ENCODE measurements around the gene DUSP11. TPM values are rescaled to one million over a fixed set of nuclear protein-coding genes. Genes with fewer than 3 reads are reported as not detected.

DUSP11 gene
- 39.0 to 43.0 TPM (median 40.4 TPM) in 5 replicates for total RNA-seq (2022; extraction: Qiagen RNA extraction; ENCODE audit: low read depth)

DNA sequence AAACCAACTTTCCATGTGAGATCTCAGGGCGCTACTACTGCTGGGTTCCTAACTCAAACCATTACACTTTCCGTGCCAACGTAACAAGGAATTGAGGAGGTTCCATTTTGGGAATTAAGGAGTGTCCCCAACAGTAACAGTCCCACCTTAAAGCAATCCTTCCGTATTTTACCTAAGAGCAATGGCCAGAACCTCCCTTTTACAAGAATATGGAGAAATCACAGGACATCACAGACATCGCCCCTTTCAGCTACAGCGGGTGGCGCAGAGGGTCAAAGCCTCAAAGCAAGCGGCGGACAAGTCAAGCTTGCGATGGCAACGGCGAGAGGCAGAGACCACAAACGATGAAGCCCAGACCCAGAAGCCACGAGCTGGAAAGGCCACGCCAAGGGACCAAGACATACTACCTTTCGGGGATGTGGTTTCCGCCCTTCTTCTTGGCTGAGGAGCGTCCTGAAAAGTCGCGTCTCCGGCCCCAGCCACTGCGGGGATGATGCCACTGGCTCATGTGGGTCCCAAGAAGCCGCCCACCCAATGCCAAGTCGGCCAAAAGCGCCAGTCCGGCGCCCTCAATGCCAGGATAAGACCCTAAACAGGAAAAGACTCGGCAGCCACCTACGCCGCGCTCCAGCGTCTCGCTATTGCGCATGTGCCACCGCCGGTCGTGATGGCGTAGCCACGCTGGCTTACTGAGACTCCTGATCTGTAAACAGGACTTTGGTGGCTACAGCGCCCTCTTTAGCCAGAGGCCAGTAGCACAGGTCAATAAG, at the start of gene DUSP11:
DUSP11 (minus strand) TSS at position 637 of the 770 bp plus-strand sequence; CDS start at position 508, 129 bp downstream.

DNA sequence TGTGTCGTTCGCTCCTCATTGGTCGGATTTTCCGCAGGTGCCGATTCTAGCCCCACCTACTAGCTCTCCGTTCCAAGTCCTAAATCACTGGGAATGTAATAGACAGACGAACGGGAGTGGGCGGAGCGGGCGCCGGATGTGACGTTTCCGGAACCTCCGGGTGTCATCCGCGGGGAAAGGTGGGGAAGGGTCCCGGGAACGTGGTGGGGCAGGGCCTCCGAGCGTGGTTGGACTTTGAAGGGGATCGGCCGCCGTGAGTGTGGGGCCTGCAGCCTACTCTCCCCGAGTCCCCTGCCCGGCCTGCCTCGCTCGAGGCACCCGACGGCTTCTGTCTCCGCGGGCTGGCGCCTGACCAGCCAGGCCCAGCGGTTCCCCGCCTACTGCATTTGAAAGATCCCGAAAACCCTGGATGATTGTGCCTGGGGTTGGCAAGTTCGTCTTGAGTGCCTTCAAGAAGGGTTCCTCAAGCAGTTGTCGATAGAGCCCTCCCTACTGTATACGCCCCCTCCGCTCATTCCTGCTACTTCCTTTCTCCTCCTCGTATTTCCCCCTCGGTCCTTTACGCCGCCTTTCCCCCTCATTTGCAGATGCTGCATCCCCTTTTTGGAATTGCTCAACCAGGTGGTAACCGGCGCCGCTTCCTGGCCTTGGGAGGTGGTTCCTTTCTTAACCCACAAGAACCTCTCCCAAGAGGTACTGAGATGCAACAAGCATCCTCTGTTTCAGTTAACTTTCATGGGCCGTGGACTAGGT, 49.1 kb upstream of the DUSP11 start, which contains the start of gene STAMBP:
STAMBP (plus strand) TSS at position 144 of the 753 bp plus-strand sequence. CDS start 1,896 bp downstream, outside the sequence.

DNA sequence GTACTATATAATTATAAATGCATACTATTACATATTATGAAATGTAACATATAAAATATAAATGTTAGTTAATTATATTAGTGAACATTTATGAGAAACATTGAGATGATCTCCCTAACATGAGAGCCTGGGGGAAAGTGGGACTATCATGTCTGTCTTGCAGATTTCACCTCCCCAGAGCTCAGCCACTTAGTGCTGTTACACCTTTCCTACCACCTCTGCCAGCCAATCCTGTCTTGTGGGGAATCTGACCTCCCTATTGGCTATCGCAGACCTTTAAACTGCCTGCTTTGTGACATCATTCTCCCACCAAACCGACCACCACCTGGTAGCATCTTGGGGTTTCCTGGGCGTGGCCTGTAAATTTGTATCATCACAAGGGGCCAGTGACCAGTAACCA, 4.0 kb upstream of the DUSP11 start, which contains the start of gene C2orf78:
C2orf78 (plus strand) TSS at position 301 of the 400 bp plus-strand sequence. CDS start 127 bp downstream, outside the sequence.

DNA sequence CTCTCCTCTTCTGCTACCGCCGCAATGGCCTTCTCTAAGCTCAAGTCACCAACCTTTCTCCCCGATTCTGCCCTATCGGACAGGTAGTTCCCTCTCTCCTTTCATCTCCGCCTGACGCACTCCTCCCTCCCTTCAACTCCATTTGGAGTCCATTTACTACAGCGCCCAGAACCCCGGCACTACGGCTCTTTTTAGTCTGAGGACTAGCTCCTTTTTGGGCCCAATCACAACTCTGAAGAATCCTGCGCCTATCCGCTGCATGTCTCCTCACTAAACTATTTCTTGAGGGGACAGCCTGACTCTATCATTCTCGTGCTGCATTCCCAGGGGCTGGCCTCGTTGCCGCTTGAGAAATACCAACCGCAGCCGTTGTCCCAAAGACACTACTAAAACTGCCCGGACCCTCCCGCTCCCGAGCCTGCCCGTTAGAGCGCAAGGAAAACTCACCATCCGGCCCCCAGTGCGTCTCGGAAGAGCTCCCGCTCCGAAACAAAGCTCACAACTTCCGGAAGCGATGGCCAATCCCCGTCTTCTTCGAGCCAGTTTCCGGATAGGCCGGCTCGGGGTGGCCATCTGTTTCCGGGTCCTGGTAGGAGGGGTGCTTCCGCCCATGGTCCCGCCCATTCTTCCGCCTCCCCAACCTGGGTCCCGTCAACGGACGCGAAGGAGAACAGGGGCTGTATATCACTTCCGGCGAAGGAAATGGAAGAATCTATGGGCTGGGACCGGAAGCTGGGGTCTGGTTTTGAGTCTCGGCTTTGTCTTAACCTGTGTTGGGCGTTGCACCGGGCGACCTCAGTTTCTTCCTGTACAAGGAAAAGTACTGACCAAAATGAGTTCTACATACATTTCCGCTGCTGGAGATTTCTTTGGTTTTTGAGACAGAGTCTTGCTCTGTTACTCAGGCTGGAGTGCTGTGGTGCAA, 42.8 kb downstream of the DUSP11 start, which contains the start of gene TPRKB:
TPRKB (minus strand) TSS at position 491 of the 925 bp plus-strand sequence. CDS start 2,776 bp downstream, outside the sequence.

Other genes starting within 250 kb of the DUSP11 start
- gene NAT8, start 137.7 kb downstream of the DUSP11 start, total RNA-seq (2022; extraction: Qiagen RNA extraction; ENCODE audit: low read depth), result not detected in 5 replicates
- 66.4 to 88.2 TPM (median 78.6 TPM) in 5 replicates for gene TPRKB, start 42.8 kb downstream of the DUSP11 start, total RNA-seq (2022; extraction: Qiagen RNA extraction; ENCODE audit: low read depth)
- not detected in 5 replicates for gene C2orf78, start 4.1 kb upstream of the DUSP11 start, total RNA-seq (2022; extraction: Qiagen RNA extraction; ENCODE audit: low read depth)
- 43.9 to 53.1 TPM (median 50.0 TPM) in 5 replicates for gene STAMBP, start 48.9 kb upstream of the DUSP11 start, total RNA-seq (2022; extraction: Qiagen RNA extraction; ENCODE audit: low read depth)
- gene ACTG2, start 112.9 kb upstream of the DUSP11 start, total RNA-seq (2022; extraction: Qiagen RNA extraction; ENCODE audit: low read depth), result 0.29 to 0.47 TPM (median 0.37 TPM) in 4 of 5 replicates, not detected in the other
- gene DGUOK, start 146.8 kb upstream of the DUSP11 start, total RNA-seq (2022; extraction: Qiagen RNA extraction; ENCODE audit: low read depth), result 153 to 176 TPM (median 165 TPM) in 5 replicates
- 6.1 to 8.8 TPM (median 8.2 TPM) in 5 replicates for gene TET3, start 204.8 kb upstream of the DUSP11 start, total RNA-seq (2022; extraction: Qiagen RNA extraction; ENCODE audit: low read depth)